Stomach (tissue), 4 donors: Measurements from ENCODE around the gene ZDHHC7.

Experiments
- CTCF ChIP-seq, 7 experiments: fragments of 450-650 bp in 4 of 7; fragments of 200-600 bp in 3 of 7; sonication (generic) in 3 of 7; IDR thresholded peaks; one replicate each; pipeline ENCODE4 v1.5.1; 2016 to 2019; ENCODE audit warnings: antibody characterized with exemption in 7 of 7, control low read depth in 2 of 7, mild to moderate bottlenecking in 1 of 7
- POLR2A ChIP-seq, 4 donors: fragments of 450-650 bp; IDR thresholded peaks; one replicate each; pipeline ENCODE4 v1.6.1; 2016; ENCODE audit warnings: antibody characterized with exemption in 4 of 4, control low read depth in 2 of 4, mild to moderate bottlenecking in 1 of 4, moderate library complexity in 1 of 4
- POLR2AphosphoS5 ChIP-seq, 3 donors: sonication (generic); formaldehyde crosslinking; IDR thresholded peaks; one replicate each; pipeline ENCODE4 v1.6.1; 2016; ENCODE audit warnings: antibody characterized with exemption in 3 of 3

DNA sequence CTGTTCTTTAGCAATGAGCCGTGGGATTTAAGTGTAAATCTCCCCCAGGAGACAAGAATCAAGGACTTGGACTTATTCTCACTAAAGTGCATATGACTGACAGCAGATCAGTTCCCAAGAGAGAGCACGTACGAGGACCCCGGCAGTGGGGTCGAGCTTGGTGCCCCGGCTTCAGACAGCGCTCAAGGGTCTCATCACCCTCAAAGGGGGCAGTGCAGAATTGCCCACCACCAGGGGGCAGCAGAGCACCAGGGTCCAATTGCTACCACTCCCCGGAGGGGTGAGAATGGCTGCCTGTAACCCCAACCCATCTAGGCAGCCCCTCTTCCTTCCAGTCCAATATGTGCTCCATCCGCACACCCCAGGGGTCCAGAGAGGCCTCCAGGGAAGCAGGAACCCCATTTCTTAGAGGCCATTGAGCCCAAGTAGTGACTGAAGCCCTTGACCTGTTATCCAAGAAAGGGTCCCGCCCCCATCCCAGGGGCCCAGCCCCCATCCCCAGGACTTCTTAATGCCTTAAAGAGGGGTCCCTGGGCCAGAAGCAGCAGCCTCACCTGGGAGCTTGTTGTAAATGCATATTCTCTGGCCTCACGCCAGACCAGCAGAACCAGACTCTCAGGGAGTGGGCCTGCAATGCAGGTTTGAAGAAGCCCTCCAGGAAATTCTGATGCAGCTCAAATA, 86.1 kb downstream of the ZDHHC7 start:
- TF ChIP-seq POLR2AphosphoS5 (IDR thresholded peaks at IDR 0.05) (no peak), CTCF (IDR thresholded peaks at IDR 0.05) (peak in 5 of 7 experiments; percentile 64 to 87 (median 83)), POLR2A (IDR thresholded peaks at IDR 0.05) (no peak)
